ENCODE results near the gene ZNF266.

DNA sequence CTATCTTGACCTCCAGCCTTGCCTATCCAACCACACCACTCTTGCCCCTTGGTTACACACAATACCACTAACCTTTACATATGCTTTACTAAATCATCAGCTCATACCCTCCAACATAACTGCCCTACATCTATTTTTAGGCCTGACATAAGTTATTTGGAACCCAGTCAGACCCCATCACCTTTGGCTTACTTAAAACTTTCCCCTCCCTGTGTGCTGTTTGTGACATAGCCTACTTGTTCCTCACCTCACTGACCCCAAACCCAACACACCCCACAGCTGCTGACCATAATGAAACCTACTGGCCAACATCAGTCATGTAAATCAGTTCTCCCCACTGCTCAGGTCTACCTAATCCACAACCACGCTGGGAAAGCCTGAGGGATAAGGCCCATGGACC, 4.9 kb downstream of the ZNF266 start:
- TF ChIP-seq, protein P1, sequence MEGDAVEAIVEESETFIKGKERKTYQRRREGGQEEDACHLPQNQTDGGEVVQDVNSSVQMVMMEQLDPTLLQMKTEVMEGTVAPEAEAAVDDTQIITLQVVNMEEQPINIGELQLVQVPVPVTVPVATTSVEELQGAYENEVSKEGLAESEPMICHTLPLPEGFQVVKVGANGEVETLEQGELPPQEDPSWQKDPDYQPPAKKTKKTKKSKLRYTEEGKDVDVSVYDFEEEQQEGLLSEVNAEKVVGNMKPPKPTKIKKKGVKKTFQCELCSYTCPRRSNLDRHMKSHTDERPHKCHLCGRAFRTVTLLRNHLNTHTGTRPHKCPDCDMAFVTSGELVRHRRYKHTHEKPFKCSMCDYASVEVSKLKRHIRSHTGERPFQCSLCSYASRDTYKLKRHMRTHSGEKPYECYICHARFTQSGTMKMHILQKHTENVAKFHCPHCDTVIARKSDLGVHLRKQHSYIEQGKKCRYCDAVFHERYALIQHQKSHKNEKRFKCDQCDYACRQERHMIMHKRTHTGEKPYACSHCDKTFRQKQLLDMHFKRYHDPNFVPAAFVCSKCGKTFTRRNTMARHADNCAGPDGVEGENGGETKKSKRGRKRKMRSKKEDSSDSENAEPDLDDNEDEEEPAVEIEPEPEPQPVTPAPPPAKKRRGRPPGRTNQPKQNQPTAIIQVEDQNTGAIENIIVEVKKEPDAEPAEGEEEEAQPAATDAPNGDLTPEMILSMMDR (IDR thresholded peaks at IDR 0.05; ENCODE audit: low read depth, low read length), result no peak
- TF ChIP-seq, protein P2, sequence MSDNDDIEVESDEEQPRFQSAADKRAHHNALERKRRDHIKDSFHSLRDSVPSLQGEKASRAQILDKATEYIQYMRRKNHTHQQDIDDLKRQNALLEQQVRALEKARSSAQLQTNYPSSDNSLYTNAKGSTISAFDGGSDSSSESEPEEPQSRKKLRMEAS (IDR thresholded peaks at IDR 0.05; ENCODE audit: low read depth, low read length), result no peak
- TF ChIP-seq MYC (IDR thresholded peaks at IDR 0.05; ENCODE audit: low read depth, low read length) (no peak), POLR2A (IDR thresholded peaks at IDR 0.05; ENCODE audit: extremely low read depth, insufficient read length) (no peak)

All from NB4 (cell line).